Glomerular visceral epithelial cell (primary cell): ENCODE measurements around the gene CTBP2.
A peak's percentile ranks its signal among the peaks of the same experiment; 100 is the strongest.

Source experiments
- DNase-seq: peaks from one replicate; pipeline ENCODE4 v3.0.0-alpha.2; 2016; ENCODE audit errors: extremely low spot score

Gene CTBP2

DNA sequence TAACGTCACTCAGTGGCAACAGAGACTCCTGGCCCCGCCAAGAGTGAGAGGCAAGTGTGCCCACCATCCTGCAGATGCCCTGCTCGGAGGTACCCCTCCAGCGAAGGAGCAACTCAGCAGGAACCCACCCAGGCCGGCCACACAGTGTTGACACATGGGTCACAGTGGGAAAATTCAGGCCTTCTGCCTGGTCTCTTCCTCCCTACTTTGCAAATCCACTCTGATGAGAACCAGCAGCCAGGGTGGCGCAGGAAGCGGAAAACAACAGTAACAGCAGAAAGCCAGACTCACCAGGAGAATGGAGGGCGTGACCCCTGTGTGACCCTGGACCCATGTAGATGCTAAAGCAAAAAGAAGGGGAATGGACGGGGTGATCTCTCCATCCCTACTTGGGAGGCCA, 53.8 kb downstream of the CTBP2 start:
- no peak for DNase-seq

DNA sequence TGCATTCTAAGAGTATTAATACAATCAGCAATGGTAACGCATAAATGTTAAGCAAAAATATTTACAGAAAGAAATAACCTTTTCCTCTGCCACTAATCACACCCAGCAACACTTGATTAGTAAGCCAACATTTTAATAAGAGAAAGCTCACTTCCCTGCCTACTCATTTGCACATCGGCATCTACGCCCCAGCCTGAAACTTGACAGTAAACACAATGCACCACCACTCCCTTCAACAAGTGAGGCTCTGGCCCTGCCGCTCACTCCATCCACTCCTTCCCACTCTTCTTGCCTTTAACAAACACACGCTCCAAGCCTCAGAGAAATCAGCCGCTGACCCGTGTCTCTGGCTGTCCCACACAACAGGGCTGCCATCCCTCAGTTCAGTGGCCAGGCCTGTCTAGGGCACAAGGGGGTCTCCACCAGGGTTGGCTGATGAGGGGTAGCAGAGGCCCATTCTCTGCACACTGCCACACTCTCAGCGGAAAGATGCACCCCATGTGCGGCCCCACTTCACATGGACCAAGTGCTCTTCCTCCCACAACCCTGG, 54.6 kb downstream of the CTBP2 start:
- DNase-seq, result no peak

DNA sequence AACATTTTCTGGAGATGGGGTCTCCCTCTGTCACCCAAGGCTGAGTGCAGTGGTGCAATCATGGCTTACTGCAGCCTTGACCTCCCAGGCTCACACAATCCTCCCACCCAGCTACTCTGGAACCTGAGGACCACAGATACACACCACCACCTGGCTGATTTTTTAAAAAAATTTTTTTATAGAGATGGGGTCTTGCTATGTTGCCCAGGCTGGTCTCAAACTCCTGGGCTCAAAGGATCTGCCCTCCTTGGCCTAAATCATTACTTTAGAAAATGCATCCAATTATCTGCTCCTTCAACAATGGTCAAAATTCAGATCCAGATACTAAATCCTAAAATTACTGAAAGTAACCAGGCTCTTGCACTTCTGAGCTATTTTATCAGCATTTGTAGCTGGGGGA, 55.2 kb downstream of the CTBP2 start:
- DNase-seq, result no peak

DNA sequence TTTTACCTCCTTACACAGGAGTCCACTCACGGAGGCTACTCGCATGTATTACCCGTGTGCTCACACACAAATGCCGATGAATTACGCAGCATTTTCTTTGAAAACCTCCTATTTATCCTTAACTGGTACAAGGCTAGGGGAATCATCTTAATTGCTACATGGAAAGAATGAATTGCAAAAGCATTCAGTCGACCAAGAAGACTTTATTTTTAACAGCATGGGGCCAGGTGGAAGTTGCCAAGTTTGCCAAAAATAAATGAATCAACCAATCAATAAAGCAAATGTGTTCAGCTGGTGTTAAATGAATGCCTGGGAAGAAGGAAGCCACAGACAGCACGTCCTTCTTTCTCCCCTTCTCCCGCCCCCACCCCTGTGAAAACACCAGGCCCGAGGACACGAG, 55.8 kb downstream of the CTBP2 start:
- no peak for DNase-seq

DNA sequence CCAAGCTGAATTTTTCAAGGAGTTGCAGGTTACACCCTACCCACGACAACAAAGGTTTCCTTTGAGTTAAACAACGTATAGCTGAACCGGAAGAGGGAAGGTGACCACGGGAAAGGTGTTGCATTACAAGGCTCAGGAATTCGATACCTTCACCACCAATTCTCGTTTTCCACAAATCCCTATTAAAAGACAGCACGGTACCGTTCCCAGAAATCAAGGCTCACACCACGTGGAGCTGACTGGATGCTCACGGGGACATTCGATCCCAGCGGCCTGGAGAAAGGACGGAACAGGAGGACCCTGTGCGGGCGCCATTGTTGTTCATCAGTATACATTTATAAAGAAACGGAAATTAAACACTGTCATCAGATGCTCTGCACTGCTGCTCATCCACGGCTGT, 56.4 kb downstream of the CTBP2 start:
- no peak for DNase-seq

DNA sequence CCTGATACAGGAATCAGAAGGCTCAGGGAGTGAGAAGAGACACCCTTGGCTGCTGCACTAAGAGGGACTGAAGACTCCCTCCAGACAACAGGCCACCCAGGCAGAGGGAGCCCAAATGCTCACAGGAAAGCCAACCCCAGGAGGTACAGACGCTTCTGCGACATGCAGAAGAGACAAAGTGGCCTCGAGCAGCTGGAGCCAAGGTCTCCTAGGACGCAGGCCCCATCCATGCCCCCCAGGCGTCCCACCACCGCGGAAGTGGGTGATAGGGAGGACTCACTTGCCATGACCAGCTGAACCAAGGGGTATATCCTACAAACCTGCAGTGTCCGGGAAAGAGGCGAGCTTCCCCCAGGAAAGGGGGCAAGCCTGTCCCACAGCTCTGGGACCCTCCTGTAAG, 56.9 kb downstream of the CTBP2 start:
- no peak for DNase-seq

DNA sequence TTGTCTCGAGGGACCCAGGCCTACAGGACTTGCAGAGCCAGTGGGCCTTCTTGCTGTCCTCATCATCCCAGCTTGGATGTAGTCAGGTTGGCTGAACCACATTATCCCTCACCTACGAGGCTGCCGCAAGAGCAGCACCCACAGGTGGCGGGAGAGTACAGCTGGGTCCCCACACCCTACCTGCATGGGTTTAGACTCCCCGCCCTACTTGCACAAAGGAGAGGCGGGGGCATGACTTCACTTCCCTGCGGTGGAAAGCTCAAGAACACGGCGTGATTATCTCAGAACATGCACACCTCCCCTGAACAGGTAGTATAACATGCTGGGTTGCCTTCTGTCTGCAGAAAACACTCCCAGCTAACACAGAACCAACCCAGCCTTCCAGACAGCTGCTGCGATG, 57.5 kb downstream of the CTBP2 start:
- no peak for DNase-seq

DNA sequence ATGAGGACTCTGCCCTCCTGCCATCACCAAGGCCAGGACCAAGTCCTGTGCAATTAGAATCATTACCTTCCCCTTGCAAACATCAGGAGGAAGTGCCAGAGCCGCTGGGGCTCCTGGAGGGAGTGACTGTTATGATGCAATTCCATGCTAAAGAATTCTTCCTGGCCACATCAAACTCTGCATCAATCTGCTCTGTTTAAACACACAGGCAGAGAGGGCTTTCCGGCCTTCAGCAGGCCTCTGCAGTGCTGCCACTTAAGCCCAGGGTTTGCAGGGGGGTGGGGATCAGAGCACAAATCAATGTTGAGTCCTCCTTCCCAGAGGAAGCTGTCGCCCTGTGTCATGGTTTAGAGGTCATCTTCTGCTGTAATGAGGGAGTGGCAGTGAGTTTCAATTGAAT, 58.1 kb downstream of the CTBP2 start:
- peak; percentile 23 for DNase-seq

DNA sequence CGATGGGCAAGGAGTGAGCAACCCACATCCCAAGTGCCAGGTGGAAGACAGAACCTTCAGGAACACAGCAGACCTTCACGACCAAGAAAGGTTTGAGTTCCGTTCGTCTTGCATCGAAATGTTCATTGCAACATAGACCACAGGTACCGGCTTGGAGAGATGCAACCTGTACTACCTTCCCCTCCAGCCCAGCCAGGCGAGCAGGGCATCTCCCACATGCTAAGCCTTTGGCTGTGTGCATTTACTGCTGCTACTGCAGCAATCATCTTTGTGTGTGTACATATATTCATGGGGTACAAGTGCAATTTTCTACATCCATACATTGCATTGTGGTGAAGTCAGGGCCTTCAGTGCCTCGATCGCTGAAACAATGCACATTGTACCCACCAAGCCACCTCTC, 58.8 kb downstream of the CTBP2 start:
- no peak for DNase-seq

DNA sequence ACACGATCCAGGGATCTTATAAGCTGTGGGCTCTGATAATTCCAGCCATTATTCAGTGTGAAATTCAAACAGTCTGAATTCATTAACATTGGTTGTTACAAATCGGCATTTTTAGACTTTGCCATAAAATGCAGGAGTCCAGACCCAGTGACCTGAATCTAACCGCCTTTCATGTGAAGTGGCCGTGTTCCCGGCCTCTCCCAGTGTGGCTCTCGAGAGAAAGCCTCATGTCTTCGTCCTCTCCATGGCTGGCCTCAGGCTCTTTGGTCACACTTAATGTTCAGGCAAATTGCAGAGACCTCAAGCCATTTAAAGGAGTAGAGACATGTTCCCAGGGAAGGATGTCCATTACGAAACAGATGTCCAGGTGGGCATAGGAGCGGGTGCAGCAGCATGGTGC, 59.3 kb downstream of the CTBP2 start:
- no peak for DNase-seq

DNA sequence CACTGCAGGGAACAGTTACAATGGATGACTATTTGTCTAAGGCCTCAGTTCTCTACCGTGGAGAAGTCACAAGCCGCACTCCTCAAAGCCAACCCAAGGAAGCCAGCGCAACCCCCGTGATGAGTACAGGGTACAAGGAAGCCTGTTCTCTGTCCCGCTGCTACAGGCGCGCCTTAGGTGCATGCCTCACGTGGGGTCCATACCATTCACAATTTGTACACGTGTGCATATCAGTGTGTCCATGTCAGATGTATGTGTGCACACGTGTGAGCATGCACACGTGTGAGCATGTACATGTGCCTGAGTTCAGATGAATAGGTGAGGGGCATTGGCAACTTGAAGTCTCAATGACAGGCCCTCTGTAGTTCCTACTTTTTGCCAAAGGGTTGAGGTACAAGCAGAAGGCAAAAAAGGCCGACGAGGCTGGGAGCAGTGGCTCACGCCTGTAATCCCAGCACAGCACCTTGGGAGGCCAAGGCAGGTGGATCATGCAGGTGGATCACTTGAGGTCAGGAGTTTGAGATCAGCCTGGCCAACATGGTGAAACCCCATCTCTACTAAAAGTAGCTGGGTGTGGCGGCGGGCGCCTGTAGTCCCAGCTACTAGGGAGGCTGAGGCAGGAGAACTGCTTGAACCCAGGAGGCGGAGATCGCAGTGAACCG, 62.8 kb downstream of the CTBP2 start:
- no peak for DNase-seq

DNA sequence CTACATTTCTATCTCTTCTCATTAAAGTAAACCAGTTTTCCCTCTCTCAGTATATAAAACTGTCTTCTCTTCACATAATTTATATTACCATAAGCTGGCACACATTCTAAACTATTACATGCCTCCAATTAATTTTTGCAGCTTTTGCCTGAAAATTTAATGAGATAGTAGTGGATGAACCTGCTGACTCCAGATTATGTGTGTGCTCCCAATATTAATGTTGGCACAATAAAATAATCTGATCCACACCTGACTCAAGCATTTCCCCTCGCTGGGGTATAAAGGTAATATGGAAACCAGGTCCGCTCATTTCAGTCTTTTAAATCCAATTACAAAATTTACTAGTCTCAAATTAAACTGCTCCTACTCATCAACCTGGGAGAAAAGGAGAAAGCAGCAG, 63.4 kb downstream of the CTBP2 start:
- no peak for DNase-seq

DNA sequence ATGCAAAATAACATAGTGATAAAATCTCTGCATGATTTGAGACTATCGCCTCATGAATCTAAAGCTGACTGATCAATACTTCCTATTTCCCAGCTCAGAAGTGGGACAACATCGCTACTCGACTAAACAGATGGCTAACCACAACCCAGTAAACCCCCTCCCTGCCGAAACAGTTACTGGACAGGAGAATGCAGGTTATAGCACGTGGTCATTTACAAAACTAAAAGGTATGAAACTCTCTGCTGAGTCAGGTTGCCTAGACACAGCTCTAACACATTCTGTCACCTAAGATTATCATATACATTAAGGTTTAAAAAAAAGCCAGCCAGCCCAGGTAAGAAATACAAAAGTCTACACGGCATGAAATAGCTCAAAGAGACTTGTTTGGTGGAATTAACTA, 64.0 kb downstream of the CTBP2 start:
- peak; percentile 20 for DNase-seq

DNA sequence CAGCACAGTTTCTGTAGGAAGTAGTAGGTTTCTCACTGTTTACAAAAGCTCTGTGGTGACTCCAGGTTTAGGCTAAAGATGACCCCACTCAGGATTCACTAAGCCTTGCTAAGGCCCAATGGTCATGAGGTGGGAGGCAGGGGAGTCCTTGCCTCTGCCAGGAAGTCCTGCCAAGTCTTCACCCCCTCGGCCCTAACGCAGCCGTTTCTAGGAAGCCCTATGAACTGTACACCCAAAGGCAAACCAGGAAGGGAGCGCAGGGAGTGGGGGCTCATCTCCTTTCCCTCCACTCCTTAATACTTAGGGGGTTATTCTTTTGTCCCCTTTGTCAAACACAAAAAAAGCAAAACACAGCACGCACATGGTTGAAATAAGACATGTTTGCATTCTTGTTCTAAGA, 64.6 kb downstream of the CTBP2 start:
- no peak for DNase-seq

DNA sequence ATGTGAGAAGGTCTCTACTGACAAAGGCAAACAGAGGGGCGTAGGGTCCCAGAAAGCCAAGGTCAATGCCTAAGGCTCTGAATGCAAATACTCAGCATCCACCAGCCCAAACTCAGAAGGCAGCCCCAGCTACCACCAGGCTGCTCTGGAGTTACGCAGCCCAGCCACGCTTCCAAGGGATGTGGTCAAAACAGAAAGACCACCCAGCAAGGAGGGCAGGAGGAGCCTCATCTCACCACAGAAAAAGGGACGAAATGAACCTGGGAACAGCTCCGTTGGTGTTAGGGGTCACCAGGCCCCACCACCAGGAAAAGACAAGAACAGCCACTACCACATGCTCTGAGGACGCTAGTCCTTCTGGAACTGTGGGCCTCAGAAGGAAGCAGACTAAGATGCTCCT, 65.1 kb downstream of the CTBP2 start:
- no peak for DNase-seq

DNA sequence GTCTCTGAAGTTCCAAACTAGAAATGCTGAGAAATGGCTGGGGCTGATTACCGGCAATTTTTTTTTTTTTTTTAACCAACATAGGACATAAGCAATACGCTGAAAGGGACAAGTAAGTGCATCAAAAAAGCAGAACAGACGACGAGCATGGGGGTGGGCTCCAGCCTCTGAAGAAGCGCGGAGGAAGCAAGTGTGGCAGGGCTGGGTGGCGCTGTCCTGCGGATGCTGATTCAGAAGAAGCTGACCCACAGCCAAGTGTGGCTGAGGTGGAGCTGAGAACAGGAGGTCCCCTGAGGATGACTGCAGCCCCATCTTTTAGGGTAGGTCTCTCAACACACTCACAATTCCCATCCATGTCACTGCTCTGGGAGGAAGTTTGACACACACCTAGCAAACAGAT, 65.6 kb downstream of the CTBP2 start:
- no peak for DNase-seq

DNA sequence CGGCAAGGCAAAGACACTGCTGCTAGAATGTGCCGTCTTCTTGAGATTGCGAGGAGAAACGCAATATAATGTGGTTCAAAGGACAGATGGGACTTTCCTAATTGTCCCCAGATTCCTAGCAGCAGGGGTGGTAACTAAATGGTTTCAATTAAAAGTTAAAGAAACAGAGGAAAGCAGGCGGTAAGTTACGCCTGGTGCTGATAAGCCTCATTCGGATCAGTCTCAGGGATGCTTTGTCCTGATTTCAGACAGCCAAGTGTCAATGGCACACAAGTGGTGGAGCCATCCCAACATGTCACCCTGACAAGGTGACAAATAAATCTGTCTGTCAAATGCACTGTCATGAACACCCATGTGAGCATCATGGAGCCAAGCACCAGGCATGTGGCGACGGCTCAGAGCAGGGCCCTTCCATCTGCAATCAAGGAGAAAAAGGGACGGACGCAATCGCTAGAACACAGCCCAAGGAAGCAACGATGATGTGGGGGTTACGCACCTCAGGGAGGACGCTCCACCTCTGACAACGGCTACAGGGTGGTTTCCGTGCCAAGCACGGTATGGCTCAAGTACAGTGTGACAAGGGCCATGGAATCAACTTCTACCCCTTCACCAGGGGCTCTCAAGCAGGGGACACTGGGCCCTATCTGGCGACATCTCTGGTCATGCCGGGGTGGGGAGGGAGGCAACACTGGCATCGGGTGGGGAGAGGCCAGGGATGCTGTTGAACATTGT, 66.2 kb downstream of the CTBP2 start:
- DNase-seq, result no peak

DNA sequence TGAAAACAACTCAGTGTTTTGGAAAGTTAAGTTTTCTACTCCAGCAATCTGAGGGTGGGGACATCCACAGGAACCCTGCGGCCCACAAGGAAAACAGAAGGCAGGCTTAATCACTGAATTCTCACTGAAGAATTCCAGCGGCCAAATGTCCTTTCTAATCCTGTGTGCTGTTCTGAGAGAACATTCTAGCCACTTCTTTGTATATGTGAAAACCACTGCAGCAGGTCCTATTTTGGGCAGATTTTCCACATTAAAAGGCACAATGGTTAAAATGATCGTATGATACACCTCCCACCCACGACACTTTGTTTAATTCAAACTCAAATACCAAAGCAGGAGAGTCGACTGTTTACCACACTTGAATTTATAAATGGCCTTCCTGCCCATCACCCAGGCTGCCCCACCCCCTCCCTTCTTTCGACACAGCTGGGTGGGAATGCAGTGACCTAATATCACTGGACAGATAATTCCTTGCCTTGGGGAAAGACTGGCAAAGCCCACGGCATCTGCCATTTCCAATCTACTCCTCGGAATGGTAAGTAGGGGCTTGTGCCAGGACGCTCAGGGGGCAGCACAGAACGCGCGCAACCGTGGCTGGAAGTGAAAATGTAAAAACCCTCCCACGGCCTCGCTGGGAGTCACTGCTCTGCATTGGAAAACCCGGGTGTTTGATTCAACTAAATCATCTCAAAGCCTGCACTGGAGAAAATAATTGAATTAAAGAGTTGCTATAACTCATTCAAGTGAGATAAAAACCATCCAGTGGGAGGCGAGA, 67.0 kb downstream of the CTBP2 start:
- peak; percentile 13 for DNase-seq

DNA sequence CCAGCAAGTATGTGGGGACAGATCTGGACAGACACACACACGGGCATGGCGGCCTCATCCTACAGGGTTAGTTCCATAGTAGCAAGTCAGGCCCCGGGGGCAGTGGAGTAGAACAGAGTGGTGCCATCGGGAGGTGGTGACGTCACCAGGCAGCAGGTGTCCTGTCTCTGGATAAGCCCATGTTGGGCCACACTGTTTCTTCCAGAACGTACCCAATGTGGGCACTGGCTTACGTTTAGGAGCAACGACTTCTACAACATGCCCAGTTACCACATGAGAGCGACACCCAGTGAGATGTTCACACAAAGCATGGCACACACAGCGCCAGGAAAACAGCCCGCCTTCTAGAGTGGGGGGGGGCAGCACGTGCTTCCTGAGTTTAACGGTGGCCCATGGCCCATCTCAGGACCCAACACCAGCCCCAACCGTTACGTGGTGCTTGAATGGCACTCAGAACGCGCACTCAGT, 67.8 kb downstream of the CTBP2 start:
- DNase-seq, result no peak

DNA sequence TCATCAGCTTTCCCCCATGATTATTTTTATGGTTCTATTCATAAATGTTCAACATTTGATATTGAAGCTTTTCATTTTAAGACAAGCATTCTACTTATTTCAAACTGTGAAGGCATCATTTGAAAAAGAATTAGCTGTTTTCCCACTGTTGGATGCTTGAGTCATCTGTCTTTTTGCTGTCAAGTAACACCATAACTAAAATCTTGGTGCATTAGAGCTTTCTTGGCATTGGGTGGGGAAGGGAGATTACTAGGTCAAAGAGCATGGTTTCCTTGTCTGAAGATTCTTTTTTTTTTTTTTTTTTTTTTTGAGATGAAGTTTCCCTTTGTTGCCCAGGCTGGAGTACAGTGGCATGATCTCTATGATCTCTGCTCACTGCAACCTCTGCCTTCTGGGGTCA, 68.5 kb downstream of the CTBP2 start:
- DNase-seq, result no peak

DNA sequence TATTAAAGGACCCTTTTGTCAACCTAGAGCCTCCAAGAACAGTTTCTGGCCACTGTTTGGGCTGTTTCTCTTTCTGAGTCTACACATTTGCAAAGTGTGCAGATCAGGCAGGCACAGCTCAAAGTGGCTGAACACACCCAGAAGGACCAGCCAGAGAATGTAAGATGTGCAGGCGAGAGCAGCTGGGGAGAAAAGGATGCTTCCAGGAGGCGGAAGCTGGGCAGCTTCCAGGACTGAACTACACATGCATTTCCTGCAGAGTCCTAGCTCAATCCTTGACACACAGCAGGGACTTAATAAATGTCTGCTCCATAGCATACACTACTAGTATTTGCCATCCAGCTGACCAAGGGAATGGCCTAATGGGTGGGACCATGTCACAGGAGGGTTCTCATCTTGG, 70.9 kb downstream of the CTBP2 start:
- DNase-seq, result no peak

DNA sequence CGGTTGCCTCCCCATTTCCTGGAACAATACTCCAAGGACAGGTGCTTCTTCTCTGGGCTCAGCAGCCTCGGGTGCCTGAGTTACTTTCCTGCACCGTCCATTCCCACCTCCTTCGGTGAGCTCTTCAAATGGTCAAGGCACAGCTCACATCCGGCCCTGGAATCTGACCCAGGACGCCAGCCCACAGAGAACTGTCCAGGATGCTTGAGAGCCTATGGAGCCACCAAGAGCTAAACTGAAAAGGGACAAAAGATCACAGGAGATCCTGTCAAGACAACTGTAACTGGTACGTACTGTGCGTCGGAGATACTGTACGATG, 72.5 kb downstream of the CTBP2 start:
- DNase-seq, result no peak
